K562 (cell line): ENCODE results near the gene CRYBB1. TPM values are rescaled to one million over a fixed set of nuclear protein-coding genes. Genes with fewer than 3 reads are reported as not detected.

Experiments
- BDP1 ChIP-seq: IDR thresholded peaks from 3 replicates; pipeline ENCODE4 v1.6.1; 2011; ENCODE audit not compliant: insufficient read length, insufficient read depth
- CAMTA2 ChIP-seq: fragments of 250-450 bp; sonication (Bioruptor Pico); conservative IDR thresholded peaks from 2 replicates; pipeline ENCODE4 v1.5.1; 2022
- CHCHD3 ChIP-seq: fragments of 250-450 bp; sonication (Bioruptor Pico); IDR thresholded peaks from 2 replicates; pipeline ENCODE4 v2.1.2; 2022; ENCODE audit warnings: mild to moderate bottlenecking
- DPF2 ChIP-seq: fragments of 450-650 bp; IDR thresholded peaks from 2 replicates; pipeline ENCODE4 v1.6.1; 2016
- ELF2 ChIP-seq: fragments of 250-450 bp; sonication (Bioruptor Pico); IDR thresholded peaks from 2 replicates; pipeline ENCODE4 v1.5.0; 2021; ENCODE audit warnings: mild to moderate bottlenecking
- EP300 ChIP-seq: IDR thresholded peaks from 2 replicates; pipeline ENCODE4 v1.6.1; 2012; ENCODE audit warnings: low read length, improper control_type of control experiment
- EP400 ChIP-seq: fragments of 450-650 bp; IDR thresholded peaks from 2 replicates; pipeline ENCODE4 v1.6.1; 2017; ENCODE audit warnings: antibody characterized with exemption, mild to moderate bottlenecking, moderate library complexity
- FIP1L1 ChIP-seq: fragments of 200-400 bp; formaldehyde crosslinking; IDR thresholded peaks from 2 replicates; pipeline ENCODE4 v1.6.1; 2018; ENCODE audit warnings: mild to moderate bottlenecking, low read depth, low read length; ENCODE audit not compliant: poor library complexity, severe bottlenecking
- GABPB1 ChIP-seq: sonication (generic); formaldehyde crosslinking; IDR thresholded peaks from 2 replicates; pipeline ENCODE4 v1.8.0; 2022; ENCODE audit warnings: mild to moderate bottlenecking, missing genetic modification reagents
- GTF2F1 ChIP-seq: IDR thresholded peaks from 2 replicates; pipeline ENCODE4 v1.6.1; 2011; ENCODE audit warnings: low read depth, low read length, improper control_type of control experiment
- NCOA1 ChIP-seq: fragments of 450-650 bp; IDR thresholded peaks from 2 replicates; pipeline ENCODE4 v1.6.1; 2016; ENCODE audit warnings: low read depth
- NR0B1 ChIP-seq: fragments of 450-650 bp; IDR thresholded peaks from one replicate; pipeline ENCODE4 v1.6.1; 2018; ENCODE audit warnings: mild to moderate bottlenecking, moderate library complexity; ENCODE audit not compliant: partially characterized antibody
- POU5F1 ChIP-seq: fragments of 150-350 bp; IDR thresholded peaks from 2 replicates; pipeline ENCODE4 v1.6.1; 2014; ENCODE audit warnings: borderline replicate concordance, low read length, low read depth, mild to moderate bottlenecking; ENCODE audit not compliant: partially characterized antibody
- PREB ChIP-seq: sonication (generic); formaldehyde crosslinking; IDR thresholded peaks from 2 replicates; pipeline ENCODE4 v1.8.1; 2023; ENCODE audit warnings: mild to moderate bottlenecking, missing genetic modification reagents
- RBM22 ChIP-seq: fragments of 200-400 bp; formaldehyde crosslinking; IDR thresholded peaks from 2 replicates; pipeline ENCODE4 v1.6.1; 2018; ENCODE audit warnings: low read length, low read depth; ENCODE audit not compliant: poor library complexity, severe bottlenecking
- SMAD1 ChIP-seq: fragments of 150-350 bp; IDR thresholded peaks from 2 replicates; pipeline ENCODE4 v1.6.1; 2014; ENCODE audit warnings: low read length, low read depth; ENCODE audit not compliant: partially characterized antibody
- SMARCC2 ChIP-seq: fragments of 450-650 bp; IDR thresholded peaks from 2 replicates; pipeline ENCODE4 v1.6.1; 2017; ENCODE audit warnings: antibody characterized with exemption, moderate library complexity, mild to moderate bottlenecking, low read depth
- SRF ChIP-seq, 2 experiments: fragments of 250-450, 450-650 bp in 1 of 2; sonication (Bioruptor Pico) in 1 of 2; sonication (generic) in 1 of 2; formaldehyde crosslinking; IDR thresholded peaks; 2 replicates each; pipeline versions ENCODE4 v1.5.0 to v1.5.1; 2020 to 2022; ENCODE audit warnings: mild to moderate bottlenecking in 1 of 2, missing genetic modification reagents in 1 of 2
- SRSF9 ChIP-seq: fragments of 200-400 bp; formaldehyde crosslinking; IDR thresholded peaks from 2 replicates; pipeline ENCODE4 v1.6.1; 2017; ENCODE audit warnings: low read depth, low read length, borderline replicate concordance
- TFAM ChIP-seq: fragments of 250-450 bp; sonication (Bioruptor Pico); conservative IDR thresholded peaks from 2 replicates; pipeline ENCODE4 v1.5.0; 2021; ENCODE audit warnings: mild to moderate bottlenecking, moderate library complexity
- THRA ChIP-seq: fragments of 450-650 bp; IDR thresholded peaks from 2 replicates; pipeline ENCODE4 v1.6.1; 2017; ENCODE audit warnings: mild to moderate bottlenecking, moderate library complexity
- ZNF224 ChIP-seq: sonication (generic); formaldehyde crosslinking; IDR thresholded peaks from 2 replicates; pipeline ENCODE4 v1.8.0; 2022; ENCODE audit warnings: mild to moderate bottlenecking, missing genetic modification reagents
- ZNF324 ChIP-seq: fragments of 250-450 bp; sonication (Bioruptor Pico); IDR thresholded peaks from 2 replicates; pipeline ENCODE4 v1.4.0; 2020; ENCODE audit warnings: mild to moderate bottlenecking
- ZNF398 ChIP-seq: fragments of 250-450 bp; sonication (Bioruptor Pico); IDR thresholded peaks from 2 replicates; pipeline ENCODE4 v1.8.0; 2021; ENCODE audit warnings: moderate library complexity, mild to moderate bottlenecking, inconsistent platforms
- ZNF41 ChIP-seq: fragments of 250-450 bp; sonication (Bioruptor Pico); conservative IDR thresholded peaks from 2 replicates; pipeline ENCODE4 v1.4.0; 2020; ENCODE audit warnings: mild to moderate bottlenecking
- ZNF436 ChIP-seq: fragments of 250-450, 450-650 bp; sonication (Bioruptor Pico); formaldehyde crosslinking; IDR thresholded peaks from 2 replicates; pipeline ENCODE4 v1.7.0; 2020; ENCODE audit warnings: mild to moderate bottlenecking
- polyA plus RNA-seq, 8 experiments: library from polyadenylated mRNA; depleted of rRNA in 4 of 8; stranded (reverse) in 5 of 8; unstranded in 3 of 8; fragments of >200 nt; fragmentation: Nextera tagmentation in 2 of 8; fragmentation: Illumina TruSeq in 1 of 8; extraction: Ambion mirVana in 2 of 8; extraction: Trizol in 1 of 8; gene quantifications; 2 replicates each; pipeline versions ENCODE4 v1.2.1 to v1.2.3, GENCODE V29; 2011 to 2014; ENCODE audit warnings: inconsistent platforms in 1 of 8, missing spikeins in 1 of 8
- total RNA-seq, 7 experiments: library from RNA; depleted of rRNA in 6 of 7; stranded (reverse); fragments of >200 nt in 6 of 7; fragmentation: Illumina TruSeq in 2 of 7; extraction: Trizol in 2 of 7; gene quantifications; 2 replicates each; pipeline versions ENCODE4 v1.2.1 to v1.2.3, GENCODE V29; 2011 to 2021; ENCODE audit warnings: low replicate concordance in 1 of 7

Gene CRYBB1
- total and polyA plus RNA-seq, 9 of the 15 experiments (the other 6 are each of a cell fraction or from before 2014, with no cell fraction given), result 0.16 to 0.45 (median 0.33) TPM; not detected in 2

GRCh38 chr22:26573026-26573662 lies 44.7 kb downstream of the CRYBB1 start (continued):
- TF ChIP-seq NR0B1 (no peak), TFAM (no peak), FIP1L1 (no peak), GTF2F1 (no peak), SRSF9 (no peak), POU5F1 (no peak), BDP1 (no peak), SMAD1 (no peak), ZNF324 (CRISPR knock-in tag) (no peak), EP400 (no peak), RBM22 (no peak), THRA (no peak), NCOA1 (no peak), CAMTA2 (CRISPR knock-in tag) (no peak), PREB (CRISPR knock-in tag) (no peak), ZNF41 (CRISPR knock-in tag) (no peak), GABPB1 (CRISPR knock-in tag) (peak; percentile 56; the same call in 1 of the 2 replicates), ELF2 (no peak), SMARCC2 (no peak), ZNF398 (CRISPR knock-in tag) (no peak), SRF (CRISPR knock-in tag; IDR thresholded peaks at IDR 0.05) (no peak), DPF2 (no peak; the same call in 1 of the 2 replicates), ZNF224 (CRISPR knock-in tag) (no peak), ZNF436 (CRISPR knock-in tag) (no peak), EP300 (no peak), CHCHD3 (CRISPR knock-in tag) (no peak)
